Fibroblast of lung (primary cell): ENCODE measurements around the gene PRPF6.

Experiments
- EZH2 ChIP-seq: IDR thresholded peaks from 2 replicates; pipeline ENCODE4 v1.5.1; 2012; ENCODE audit warnings: low read length, control low read depth, mild to moderate bottlenecking; ENCODE audit errors: missing control alignments
- TF ChIP-seq, protein P1 (sequence below), 2 donors: IDR thresholded peaks in 1 of 2; conservative IDR thresholded peaks in 1 of 2; 1 replicate in 1 of 2; 2 replicates in 1 of 2; pipeline ENCODE4 v1.5.1; 2011 to 2012; ENCODE audit warnings: low read length in 2 of 2, control low read depth in 1 of 2, inconsistent platforms in 1 of 2, low read depth in 1 of 2, mild to moderate bottlenecking in 1 of 2

DNA sequence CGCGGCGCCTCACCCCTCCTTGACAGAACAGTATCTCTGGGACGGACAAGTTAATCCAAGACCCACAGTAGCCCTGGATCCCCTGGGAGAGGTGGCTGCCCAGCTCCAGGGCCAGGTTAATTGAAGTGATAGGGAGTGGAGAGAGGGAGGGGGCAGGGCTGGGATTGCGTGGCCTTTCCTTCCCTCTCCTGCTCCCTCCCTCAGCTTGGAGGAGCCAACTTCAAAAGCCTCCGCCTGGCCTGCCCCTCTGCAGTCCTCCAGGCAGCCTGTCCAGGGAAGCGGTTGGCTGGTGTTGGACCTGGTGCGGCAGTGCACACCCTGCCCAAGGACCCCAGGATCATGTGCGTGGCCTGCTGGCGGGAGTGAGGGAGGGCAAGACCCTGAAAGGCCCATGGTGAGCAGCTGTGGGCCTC is 55.0 kb downstream of the PRPF6 start, which contains the start of gene C20orf204:
- TF ChIP-seq, protein P1, sequence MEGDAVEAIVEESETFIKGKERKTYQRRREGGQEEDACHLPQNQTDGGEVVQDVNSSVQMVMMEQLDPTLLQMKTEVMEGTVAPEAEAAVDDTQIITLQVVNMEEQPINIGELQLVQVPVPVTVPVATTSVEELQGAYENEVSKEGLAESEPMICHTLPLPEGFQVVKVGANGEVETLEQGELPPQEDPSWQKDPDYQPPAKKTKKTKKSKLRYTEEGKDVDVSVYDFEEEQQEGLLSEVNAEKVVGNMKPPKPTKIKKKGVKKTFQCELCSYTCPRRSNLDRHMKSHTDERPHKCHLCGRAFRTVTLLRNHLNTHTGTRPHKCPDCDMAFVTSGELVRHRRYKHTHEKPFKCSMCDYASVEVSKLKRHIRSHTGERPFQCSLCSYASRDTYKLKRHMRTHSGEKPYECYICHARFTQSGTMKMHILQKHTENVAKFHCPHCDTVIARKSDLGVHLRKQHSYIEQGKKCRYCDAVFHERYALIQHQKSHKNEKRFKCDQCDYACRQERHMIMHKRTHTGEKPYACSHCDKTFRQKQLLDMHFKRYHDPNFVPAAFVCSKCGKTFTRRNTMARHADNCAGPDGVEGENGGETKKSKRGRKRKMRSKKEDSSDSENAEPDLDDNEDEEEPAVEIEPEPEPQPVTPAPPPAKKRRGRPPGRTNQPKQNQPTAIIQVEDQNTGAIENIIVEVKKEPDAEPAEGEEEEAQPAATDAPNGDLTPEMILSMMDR (conservative IDR thresholded peaks at IDR 0.05 in 1 of 2, IDR thresholded peaks at IDR 0.05 in 1 of 2; ENCODE audit: low read depth in 1 of 2, low read length in 2 of 2) = no peak
- no peak for TF ChIP-seq EZH2
